GM23338 (cell line): Measurements from ENCODE around the gene SORCS2. TPM values are rescaled to one million over a fixed set of nuclear protein-coding genes. Genes with fewer than 3 reads are reported as not detected.

Experiments
- ATAC-seq: fragments of 200-7000 bp; cut with Tn5 transposase; 3 replicates; pipeline ENCODE4 v1.9.1; 2020
- DNase-seq: peaks from one replicate; pipeline ENCODE4 v3.0.0-alpha.2; 2015; ENCODE audit warnings: low spot score
- H2AFZ ChIP-seq: fragments of 200-600 bp; sonication (generic); 2 replicates; pipeline ENCODE4 v1.8.0; 2016; ENCODE audit warnings: antibody characterized with exemption, mild to moderate bottlenecking, moderate library complexity
- H3F3A ChIP-seq: fragments of 200-600 bp; sonication (generic); replicated peaks from 2 replicates; pipeline ENCODE4 v1.8.0; 2017; ENCODE audit warnings: antibody characterized with exemption, mixed run types, low read depth
- H3K27ac ChIP-seq: fragments of 200-600 bp; sonication (generic); 2 replicates; pipeline ENCODE4 v1.6.1; 2016; ENCODE audit warnings: low read depth
- H3K27me3 ChIP-seq: fragments of 200-600 bp; sonication (generic); 2 replicates; pipeline ENCODE4 v1.8.0; 2016; ENCODE audit warnings: mild to moderate bottlenecking, mixed run types, moderate library complexity; ENCODE audit not compliant: insufficient read depth
- H3K36me3 ChIP-seq: fragments of 200-600 bp; sonication (generic); 2 replicates; pipeline ENCODE4 v1.8.0; 2016; ENCODE audit warnings: mild to moderate bottlenecking; ENCODE audit not compliant: insufficient read depth
- H3K4me1 ChIP-seq: fragments of 200-600 bp; sonication (generic); 2 replicates; pipeline ENCODE4 v1.8.0; 2016; ENCODE audit warnings: mild to moderate bottlenecking, moderate library complexity; ENCODE audit not compliant: insufficient read depth
- H3K4me2 ChIP-seq: fragments of 200-600 bp; sonication (generic); 2 replicates; pipeline ENCODE4 v1.7.1; 2017; ENCODE audit warnings: mixed run types
- H3K4me3 ChIP-seq: fragments of 200-600 bp; sonication (generic); 2 replicates; pipeline ENCODE4 v1.6.1; 2016; ENCODE audit warnings: mixed run types
- H3K79me2 ChIP-seq: fragments of 200-600 bp; sonication (generic); replicated peaks from 2 replicates; pipeline ENCODE4 v1.8.0; 2017; ENCODE audit warnings: mild to moderate bottlenecking; ENCODE audit not compliant: insufficient read depth
- H3K9me2 ChIP-seq: fragments of 200-600 bp; sonication (generic); 2 replicates; pipeline ENCODE4 v1.8.0; 2017; ENCODE audit not compliant: insufficient read depth
- H4K20me1 ChIP-seq: fragments of 200-600 bp; sonication (generic); replicated peaks from 2 replicates; pipeline ENCODE4 v1.8.0; 2017; ENCODE audit warnings: mild to moderate bottlenecking; ENCODE audit not compliant: insufficient read depth
- H3K27ac Mint-ChIP-seq: 2 replicates; pipeline ENCODE4 v1.8.0; 2020; ENCODE audit warnings: inconsistent platforms, mild to moderate bottlenecking, moderate library complexity, mixed read lengths
- H3K27me3 Mint-ChIP-seq: 3 replicates; pipeline ENCODE4 v1.8.0; 2022; ENCODE audit warnings: low read depth, mild to moderate bottlenecking, moderate library complexity, mixed read lengths, inconsistent platforms; ENCODE audit not compliant: insufficient read depth, poor library complexity
- H3K36me3 Mint-ChIP-seq: 3 replicates; pipeline ENCODE4 v1.8.0; 2021; ENCODE audit warnings: low read depth, mild to moderate bottlenecking, inconsistent platforms, moderate library complexity, mixed read lengths
- H3K4me1 Mint-ChIP-seq: 3 replicates; pipeline ENCODE4 v1.8.0; 2020; ENCODE audit warnings: mild to moderate bottlenecking, inconsistent platforms, mixed read lengths
- H3K4me3 Mint-ChIP-seq: 3 replicates; pipeline ENCODE4 v1.8.0; 2021; ENCODE audit warnings: moderate library complexity, mild to moderate bottlenecking, inconsistent platforms, mixed read lengths
- H3K9me3 Mint-ChIP-seq: 3 replicates; pipeline ENCODE4 v1.8.0; 2020; ENCODE audit warnings: moderate library complexity, mild to moderate bottlenecking, inconsistent platforms, mixed read lengths
- CREB1 ChIP-seq: fragments of 250-450 bp; sonication (Bioruptor Pico); IDR thresholded peaks from 2 replicates; pipeline ENCODE4 v1.5.0; 2020; ENCODE audit warnings: low read depth, mild to moderate bottlenecking, moderate library complexity
- ETS1 ChIP-seq: IDR thresholded peaks from 2 replicates; pipeline ENCODE4 v1.6.1; 2016; ENCODE audit warnings: antibody characterized with exemption
- JUNB ChIP-seq: IDR thresholded peaks from one replicate; pipeline ENCODE4 v1.6.1; 2016; ENCODE audit warnings: antibody characterized with exemption; ENCODE audit not compliant: unreplicated experiment
- NANOG ChIP-seq: IDR thresholded peaks from 2 replicates; pipeline ENCODE4 v1.6.1; 2016; ENCODE audit warnings: antibody characterized with exemption, borderline replicate concordance
- POLR2AphosphoS5 ChIP-seq: IDR thresholded peaks from 2 replicates; pipeline ENCODE4 v1.6.1; 2016; ENCODE audit warnings: antibody characterized with exemption, low read depth
- STAT1 ChIP-seq: IDR thresholded peaks from one replicate; pipeline ENCODE4 v1.6.1; 2016; ENCODE audit warnings: antibody characterized with exemption; ENCODE audit not compliant: unreplicated experiment
- ZNF114 ChIP-seq: fragments of 250-450 bp; sonication (Bioruptor Pico); IDR thresholded peaks from 2 replicates; pipeline ENCODE4 v1.5.0; 2020; ENCODE audit warnings: mild to moderate bottlenecking, moderate library complexity
- ZNF331 ChIP-seq: fragments of 250-450 bp; sonication (Bioruptor Pico); IDR thresholded peaks from 2 replicates; pipeline ENCODE4 v1.5.0; 2020; ENCODE audit warnings: low read depth, mild to moderate bottlenecking, moderate library complexity
- ZNF462 ChIP-seq: fragments of 250-450 bp; sonication (Bioruptor Pico); IDR thresholded peaks from 2 replicates; pipeline ENCODE4 v1.5.0; 2020; ENCODE audit warnings: mild to moderate bottlenecking, moderate library complexity
- polyA plus RNA-seq: library from polyadenylated mRNA; unstranded; fragments of >200 nt; fragmentation: Nextera tagmentation; extraction: Ambion mirVana; gene quantifications from 2 replicates; pipeline ENCODE4 v1.2.1, GENCODE V29; 2016
- total RNA-seq: library from RNA; depleted of rRNA; stranded (reverse); fragments of >200 nt; shearing (Covaris generic); gene quantifications from 2 replicates; pipeline ENCODE4 v1.2.3, GENCODE V29; 2014

SORCS2 gene
- total and polyA plus RNA-seq, 2 experiments from 2014 or later = 0.47 to 2.4 TPM

- TF ChIP-seq ZNF462 (CRISPR knock-in tag) = no peak
Observed at GRCh38 chr4:7466904-7467303, 274.6 kb downstream of the SORCS2 start (continued).

GRCh38 chr4:7467471-7467870 lies 275.1 kb downstream of the SORCS2 start:
- ATAC-seq = peak; percentile 51
- H3K36me3 Mint-ChIP-seq = no peaks in the 10 kb centered on the region
- Histone ChIP-seq H3K27ac (no peak overlapping the region), H3K4me2 (no peak overlapping the region), H4K20me1 (no peaks in the 10 kb centered on the region), H3K79me2 (no peaks in the 10 kb centered on the region), H3K4me3 (no peak overlapping the region), H3K27me3 (no peaks in the 10 kb centered on the region), H2AFZ (no peak overlapping the region), H3F3A (no peaks in the 10 kb centered on the region), H3K9me2 (no peaks in the 10 kb centered on the region), H3K4me1 (no peaks in the 10 kb centered on the region), H3K36me3 (no peaks in the 10 kb centered on the region)
- TF ChIP-seq ZNF331 (no peak), ETS1 (no peak), NANOG (no peak), JUNB (no peak), STAT1 (no peak), ZNF462 (CRISPR knock-in tag) (no peak), CREB1 (CRISPR knock-in tag) (no peak), POLR2AphosphoS5 (no peak), ZNF114 (no peak)
- no peak overlapping the region for H3K27ac Mint-ChIP-seq
- no peak overlapping the region for H3K4me3 Mint-ChIP-seq
- H3K4me1 Mint-ChIP-seq = peaks cover 18% of the 10 kb centered on the region; the same call in 2 of the 3 replicates
- H3K9me3 Mint-ChIP-seq = peaks cover 4% of the 10 kb centered on the region; the same call in 2 of the 3 replicates
- peak; percentile 22 for DNase-seq
- peaks cover 12% of the 10 kb centered on the region for H3K27me3 Mint-ChIP-seq
